GM18868 (cell line): Measurements from ENCODE around the gene IL18R1.

Experiments
- ATAC-seq: cut with Tn5 transposase; IDR thresholded peaks from one replicate; pipeline ENCODE4 v1.9.1; 2021; ENCODE audit warnings: mild to moderate bottlenecking, moderate library complexity; ENCODE audit not compliant: unreplicated experiment

IL18R1 gene

DNA sequence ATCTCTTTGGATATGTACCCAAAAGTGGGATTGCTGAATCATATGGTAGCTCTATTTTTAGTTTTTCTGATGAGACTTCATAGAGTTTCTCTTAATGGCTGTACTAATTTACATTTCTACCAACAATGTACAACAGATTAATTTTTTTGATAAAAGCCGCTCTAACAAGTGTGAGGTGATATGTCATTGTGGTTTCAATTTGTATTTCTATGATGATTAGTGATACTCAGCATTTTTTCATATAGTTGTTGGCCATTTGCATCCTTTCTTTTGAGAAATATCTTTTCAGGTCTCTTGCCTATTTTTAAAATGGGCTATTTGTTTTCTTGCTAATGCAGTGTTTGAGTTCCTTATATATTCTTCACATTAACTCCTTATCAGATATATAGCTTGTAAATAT is 71.7 kb downstream of the IL18R1 start:
- no peak for ATAC-seq

DNA sequence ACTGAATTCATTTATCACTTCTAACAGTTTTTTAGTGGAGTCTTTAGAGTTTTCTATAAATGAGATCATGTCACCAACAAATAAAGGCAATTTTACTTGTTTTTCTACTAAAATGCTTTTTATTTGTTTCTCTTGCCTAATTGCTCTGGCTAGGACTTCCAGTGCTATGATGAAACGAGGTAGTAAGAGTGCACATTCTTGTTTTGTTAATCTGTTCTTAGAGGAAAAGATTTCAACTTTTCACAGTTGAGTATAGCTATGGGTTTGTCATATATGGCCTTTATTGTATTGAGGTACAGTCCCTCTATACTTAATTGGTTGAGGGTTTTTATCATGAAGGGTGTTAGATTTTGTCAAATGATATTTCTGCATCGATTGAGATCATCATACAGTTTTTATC is 73.0 kb downstream of the IL18R1 start:
- no peak for ATAC-seq

DNA sequence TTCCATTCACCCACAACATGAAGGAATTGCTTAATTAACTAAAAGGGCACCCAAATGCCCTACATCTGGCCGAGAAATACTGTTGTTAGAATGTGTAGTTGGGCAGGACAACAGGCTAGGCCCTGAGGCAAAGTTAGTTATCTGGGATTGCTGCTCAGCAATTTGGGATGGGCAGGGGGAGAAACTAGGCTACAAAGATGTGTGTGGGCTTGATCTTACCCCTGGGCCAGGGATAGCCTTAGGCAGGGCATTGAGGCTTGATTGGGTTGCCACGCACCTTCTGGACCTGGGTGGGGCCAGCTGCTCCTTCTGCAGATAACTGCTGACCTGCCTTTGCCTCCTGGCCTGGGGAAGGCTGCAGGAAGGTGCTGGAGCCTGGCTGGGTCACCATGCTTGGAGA is 76.8 kb downstream of the IL18R1 start:
- ATAC-seq = no peak

- ATAC-seq = no peak
These were observed 78.5 kb downstream of the IL18R1 start for GRCh38 chr2:102433973-102434654.

DNA sequence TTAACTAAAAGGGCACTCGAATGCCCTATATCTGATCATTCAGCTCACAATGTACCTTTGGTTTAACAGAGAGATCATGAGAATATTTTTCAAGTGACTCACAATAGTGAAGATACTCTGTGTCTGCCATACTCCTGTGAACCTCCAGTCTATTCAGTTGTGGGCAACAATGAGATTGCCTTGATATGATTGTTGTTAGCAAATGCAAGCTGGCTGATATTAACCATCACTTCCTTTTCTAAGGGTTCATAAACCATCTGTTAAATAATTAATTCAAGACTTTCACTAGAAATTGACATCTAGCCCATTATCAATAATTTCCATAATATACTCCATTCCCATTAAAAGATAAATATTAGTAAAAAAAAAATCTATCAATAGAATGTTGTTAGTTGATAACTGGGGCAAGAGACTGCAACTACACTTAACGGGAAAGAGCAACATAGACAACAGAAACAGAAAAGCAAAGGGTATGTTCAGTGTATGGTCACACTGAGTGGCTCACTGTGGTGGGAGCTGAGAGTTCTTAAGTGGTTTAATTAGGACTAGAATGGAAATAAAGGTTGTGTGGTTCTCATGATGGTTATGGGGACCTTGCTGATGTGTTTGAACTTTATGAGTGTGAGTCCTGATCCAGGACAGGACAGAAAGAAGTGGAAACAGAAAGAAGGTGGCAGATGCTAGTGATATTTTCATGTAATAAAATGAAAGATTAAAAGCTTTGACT is 79.2 kb downstream of the IL18R1 start:
- peak; percentile 62 for ATAC-seq

DNA sequence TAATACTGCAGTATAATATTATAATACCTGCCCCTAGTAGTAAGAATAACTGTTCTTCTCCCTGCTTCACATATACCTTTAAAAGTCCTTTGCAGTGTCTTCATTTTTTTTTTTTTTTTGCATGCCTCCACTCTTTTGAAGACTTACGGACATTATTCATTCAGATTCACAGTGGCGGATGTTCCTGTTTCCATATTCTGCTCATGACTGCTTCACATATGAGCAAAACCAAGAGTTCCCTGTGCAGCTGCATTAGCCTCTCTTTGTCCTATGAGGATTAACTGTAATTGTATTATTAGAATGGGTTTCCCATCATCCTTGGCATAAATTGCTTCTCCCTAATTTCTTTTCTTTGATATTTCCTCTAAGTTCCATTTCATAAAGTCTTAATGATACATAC is 80.1 kb downstream of the IL18R1 start:
- peak; percentile 27 for ATAC-seq

DNA sequence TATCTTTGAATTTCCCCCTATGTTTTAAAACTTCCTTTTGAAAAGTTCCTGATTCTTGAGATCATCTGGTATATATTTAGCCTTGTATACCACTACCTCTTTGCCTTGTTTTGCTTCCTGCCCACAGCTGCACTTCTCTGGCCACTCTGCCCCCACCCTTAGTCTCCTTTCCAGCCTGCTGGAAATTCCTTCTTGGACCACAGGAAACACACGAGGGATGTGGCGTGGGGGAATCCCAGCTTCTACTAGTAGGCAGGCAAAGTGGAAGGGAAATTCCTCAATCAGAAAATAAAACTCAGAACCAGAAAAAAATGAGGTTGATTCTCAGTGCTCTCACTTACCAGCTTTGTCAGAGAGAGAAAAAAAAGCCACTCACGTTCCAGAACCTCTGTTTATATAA is 80.7 kb downstream of the IL18R1 start:
- ATAC-seq = peak; percentile 35

- no peak for ATAC-seq
These were observed 81.5 kb downstream of the IL18R1 start for GRCh38 chr2:102437122-102437521.

DNA sequence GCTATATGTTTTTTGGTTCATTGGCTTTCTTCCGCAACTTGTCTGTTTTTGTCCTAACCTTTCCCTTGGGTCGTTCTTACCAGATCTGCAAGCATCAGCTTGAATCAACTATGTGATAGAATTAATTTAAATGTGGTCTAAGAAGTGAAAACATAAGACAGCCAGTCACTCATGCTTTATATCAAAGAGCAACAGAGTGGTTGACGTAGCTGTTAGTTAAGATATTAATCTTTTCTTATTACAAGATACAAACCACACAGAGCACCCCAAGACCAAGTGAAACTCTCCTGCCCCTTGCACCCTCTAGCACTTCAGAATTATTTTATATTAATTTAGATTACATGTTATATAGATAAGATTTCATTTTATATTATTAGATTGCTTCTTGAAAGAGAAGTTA is 82.5 kb downstream of the IL18R1 start:
- ATAC-seq = no peak

DNA sequence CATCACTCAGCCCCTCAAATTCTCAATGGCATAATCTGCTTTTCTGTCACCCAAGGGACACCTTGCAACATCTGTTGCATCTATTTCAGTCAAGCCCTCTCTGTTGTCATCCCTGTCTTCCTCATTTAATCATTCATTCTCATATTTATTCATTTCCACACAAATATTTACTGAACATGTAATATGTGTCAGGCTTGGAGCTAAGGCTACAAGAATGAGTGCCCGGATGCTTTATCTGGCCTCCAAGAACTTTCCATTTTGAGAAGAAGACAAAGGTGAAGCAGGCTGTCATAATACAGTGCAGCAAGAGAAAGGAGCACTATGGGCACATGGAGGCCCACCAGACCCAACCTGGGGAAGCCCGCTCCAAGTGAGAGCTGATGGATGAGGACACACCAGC is 83.0 kb downstream of the IL18R1 start:
- no peak for ATAC-seq

DNA sequence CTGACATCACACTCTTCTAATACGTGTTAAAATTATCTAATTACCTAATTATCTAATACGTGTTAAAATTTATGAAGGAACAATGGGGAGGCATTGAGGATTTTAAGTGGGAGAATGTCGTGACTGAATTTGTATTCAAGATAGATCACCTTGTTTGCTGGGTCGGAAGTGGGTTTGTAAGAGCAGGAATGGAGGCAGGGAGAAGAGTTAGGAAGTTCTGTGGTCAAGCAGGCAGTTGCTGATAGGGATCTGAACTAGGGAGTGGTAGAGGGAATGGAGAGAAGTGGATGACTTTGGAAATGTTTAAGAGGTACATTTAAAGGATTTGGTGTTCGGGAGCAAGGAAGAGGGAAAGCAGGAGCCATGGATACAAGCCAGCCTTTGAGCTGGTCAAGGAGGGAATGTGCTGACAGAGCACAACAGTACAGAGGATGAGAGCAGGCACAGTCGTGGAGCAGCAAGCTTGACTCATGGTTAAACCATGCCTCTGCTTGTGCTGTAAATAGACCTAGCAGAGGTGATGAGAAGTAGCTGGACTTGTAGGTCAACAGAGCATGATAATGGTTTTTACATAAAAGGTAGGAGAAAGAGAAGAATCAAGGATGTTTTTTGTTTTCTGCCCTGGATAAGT is 83.6 kb downstream of the IL18R1 start:
- ATAC-seq = no peak

- ATAC-seq = peak; percentile 79
These were observed 87.6 kb downstream of the IL18R1 start for GRCh38 chr2:102442967-102443828.

DNA sequence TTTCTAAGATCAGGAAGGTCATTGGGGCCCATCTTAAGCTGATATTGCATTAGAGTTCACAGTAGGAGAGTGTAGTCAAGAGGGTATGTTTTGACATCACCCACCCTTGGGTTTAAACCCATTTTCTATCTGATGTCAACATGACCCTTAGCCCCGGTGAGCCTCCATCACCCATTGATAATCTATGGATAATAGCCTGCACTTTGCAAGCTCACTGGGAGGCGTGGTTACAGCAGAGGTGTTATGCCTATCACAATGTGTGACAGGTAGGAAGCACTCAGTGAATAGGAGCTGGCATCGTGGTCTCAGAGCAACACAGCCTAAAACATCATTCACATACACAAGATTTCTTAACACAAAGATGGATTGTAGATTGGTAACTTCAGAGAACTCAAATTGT is 88.6 kb downstream of the IL18R1 start:
- ATAC-seq = no peak

DNA sequence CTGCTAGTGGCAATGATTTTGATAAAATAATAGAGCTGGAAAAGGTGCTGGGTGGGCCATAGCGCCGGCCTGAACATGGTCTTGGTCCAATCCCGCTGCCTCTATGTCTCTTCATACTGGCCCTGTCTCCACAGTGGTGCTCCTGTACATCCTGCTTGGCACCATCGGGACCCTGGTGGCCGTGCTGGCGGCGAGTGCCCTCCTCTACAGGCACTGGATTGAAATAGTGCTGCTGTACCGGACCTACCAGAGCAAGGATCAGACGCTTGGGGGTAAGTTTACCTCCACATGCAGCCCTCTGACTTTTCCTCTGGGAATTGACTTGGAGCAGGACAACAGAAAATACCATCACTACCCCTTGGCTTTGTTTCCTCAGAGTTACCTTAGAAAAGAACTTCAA is 91.3 kb downstream of the IL18R1 start:
- ATAC-seq = no peak
